ENCODE measurements around the gene HS3ST3A1.

GRCh38 chr17:13508896-13509295 lies 92.8 kb downstream of the HS3ST3A1 start:
- TF ChIP-seq POLR2A (IDR thresholded peaks at IDR 0.05), result no peak
- TF ChIP-seq CTCF (IDR thresholded peaks at IDR 0.05), result no peak

Data from body of pancreas (tissue), 4 donors.